VCaP (cell line): ENCODE data around the gene HSD11B1.

ENCODE experiments used
- H3K27ac ChIP-seq: fragments of 450-650 bp; 2 replicates; pipeline ENCODE4 v1.5.1; 2017
- CTCF ChIP-seq: fragments of 450-650 bp; conservative IDR thresholded peaks from 2 replicates; pipeline ENCODE4 v1.5.1; 2017; ENCODE audit warnings: mild to moderate bottlenecking, moderate library complexity

HSD11B1 gene

GRCh38 chr1:209747580-209748262 lies 43.1 kb downstream of the HSD11B1 start:
- 0 out of 2 replicates have a peak, but pooled peaks have one; percentile 11 for TF ChIP-seq CTCF
- H3K27ac ChIP-seq = peak overlapping the region; percentile 79

- H3K27ac ChIP-seq = peak overlapping the region; percentile 79
- no peak for TF ChIP-seq CTCF
Observed at GRCh38 chr1:209748620-209749019, 44.0 kb downstream of the HSD11B1 start.

GRCh38 chr1:209749205-209749604 lies 44.6 kb downstream of the HSD11B1 start:
- H3K27ac ChIP-seq = no peak overlapping the region
- TF ChIP-seq CTCF = no peak

GRCh38 chr1:209749670-209750323 lies 45.2 kb downstream of the HSD11B1 start:
- TF ChIP-seq CTCF = no peak
- no peak overlapping the region for H3K27ac ChIP-seq

- TF ChIP-seq CTCF = no peak
- peak overlapping the region; percentile 27; the same call in 1 of the 2 replicates for H3K27ac ChIP-seq
Observed at GRCh38 chr1:209751627-209752231, 47.1 kb downstream of the HSD11B1 start.

- no peak overlapping the region for H3K27ac ChIP-seq
- no peak for TF ChIP-seq CTCF
Observed at GRCh38 chr1:209752890-209753289, 48.2 kb downstream of the HSD11B1 start.

- TF ChIP-seq CTCF = no peak
- no peak overlapping the region for H3K27ac ChIP-seq
Observed at GRCh38 chr1:209755256-209755655, 50.6 kb downstream of the HSD11B1 start.
